Endothelial cell of umbilical vein (primary cell): ENCODE results near the gene TNS1. TPM values are rescaled to one million over a fixed set of nuclear protein-coding genes. Genes with fewer than 3 reads are reported as not detected.

Experiments
- BruUV-seq: library from RNA; stranded (reverse); fragments of 400-500 nt; replicated peaks from 2 replicates; lab custom pipeline; 2021; lab: Mats Ljungman, UMichigan
- CTCF ChIA-PET: fragments of 300-600, 350-600 bp; sonication (Branson Sonifier 250); formaldehyde crosslinking; loops from one replicate; lab custom pipeline; 2021; ENCODE audit warnings: antibody characterized with exemption, inconsistent platforms; lab: Charles Lee
- POLR2A ChIA-PET: fragments of 300-600, 350-600 bp; sonication (Branson Sonifier 250); formaldehyde crosslinking; loops from one replicate; lab custom pipeline; 2021; ENCODE audit warnings: antibody characterized with exemption, inconsistent platforms; lab: Charles Lee
- DNase-seq: peaks from one replicate; pipeline ENCODE4 v3.0.0-alpha.2; 2011; ENCODE audit warnings: low read depth, low spot score
- FAIRE-seq: peaks from 2 replicates; lab custom pipeline; 2011; peaks lifted over from hg19 to GRCh38; lab: Jason Lieb, UNC
- H2AFZ ChIP-seq: 2 replicates; pipeline ENCODE4 v1.6.0; 2012; ENCODE audit warnings: low read depth, low read length, control low read depth, inconsistent platforms
- H3K27ac ChIP-seq: 2 replicates; pipeline ENCODE4 v1.5.1; 2011; ENCODE audit warnings: low read depth, mild to moderate bottlenecking, control low read depth, low read length, moderate library complexity; ENCODE audit not compliant: insufficient read depth
- H3K27me3 ChIP-seq, 2 experiments: 2 replicates each; pipeline versions ENCODE4 v1.6.0 to v1.6.1; 2011; ENCODE audit warnings: low read length in 2 of 2, mixed read lengths in 1 of 2; ENCODE audit not compliant: control insufficient read depth in 2 of 2, insufficient read depth in 2 of 2
- H3K36me3 ChIP-seq, 2 experiments: 2 replicates in 1 of 2; 3 replicates in 1 of 2; pipeline ENCODE4 v1.5.1; 2011; ENCODE audit warnings: low read length in 2 of 2, mild to moderate bottlenecking in 1 of 2, moderate library complexity in 1 of 2; ENCODE audit not compliant: control insufficient read depth in 2 of 2, insufficient read depth in 2 of 2; ENCODE audit errors: extremely low read depth in 1 of 2
- H3K4me1 ChIP-seq: 3 replicates; pipeline ENCODE4 v1.5.1; 2011; ENCODE audit warnings: mild to moderate bottlenecking, low read length; ENCODE audit not compliant: control insufficient read depth, insufficient read depth; ENCODE audit errors: extremely low read depth
- H3K4me2 ChIP-seq: 2 replicates; pipeline ENCODE4 v1.6.1; 2011; ENCODE audit warnings: low read length, control low read depth, mixed read lengths; ENCODE audit not compliant: insufficient read depth
- H3K4me3 ChIP-seq, 3 experiments: fragments of 200-600 bp in 1 of 3; sonication (generic), shearing (Covaris generic) in 1 of 3; replicated peaks in 1 of 3; 2 replicates each; pipeline ENCODE4 v1.5.1; 2011 to 2016; ENCODE audit warnings: control low read depth in 3 of 3, low read length in 3 of 3, mild to moderate bottlenecking in 2 of 3, inconsistent platforms in 1 of 3, low read depth in 1 of 3, moderate library complexity in 1 of 3; ENCODE audit not compliant: insufficient read depth in 1 of 3
- H3K79me2 ChIP-seq: 2 replicates; pipeline ENCODE4 v1.6.0; 2012; ENCODE audit warnings: low read length, inconsistent platforms; ENCODE audit not compliant: control insufficient read depth, insufficient read depth
- H3K9ac ChIP-seq: replicated peaks from 2 replicates; pipeline ENCODE3; 2011; ENCODE audit warnings: low read length, control low read depth; ENCODE audit not compliant: insufficient read depth; ENCODE audit errors: extremely low read depth
- H3K9me1 ChIP-seq: replicated peaks from 3 replicates; pipeline ENCODE4 v1.6.0; 2011; ENCODE audit warnings: mild to moderate bottlenecking, low read length; ENCODE audit not compliant: control insufficient read depth, insufficient read depth; ENCODE audit errors: extremely low read depth
- H3K9me3 ChIP-seq: replicated peaks from 2 replicates; pipeline ENCODE4 v1.5.1; 2012; ENCODE audit warnings: low read length, inconsistent platforms; ENCODE audit not compliant: control insufficient read depth, insufficient read depth
- H4K20me1 ChIP-seq: replicated peaks from 2 replicates; pipeline ENCODE3; 2011; ENCODE audit warnings: mild to moderate bottlenecking, low read length; ENCODE audit not compliant: control insufficient read depth, insufficient read depth; ENCODE audit errors: extremely low read depth
- CTCF ChIP-seq, 2 donors: IDR thresholded peaks; 1 replicate in 1 of 2; 2 replicates in 1 of 2; pipeline ENCODE4 v1.5.1; 2011; ENCODE audit warnings: low read length in 2 of 2, mild to moderate bottlenecking in 2 of 2, moderate library complexity in 2 of 2, control low read depth in 1 of 2, inconsistent platforms in 1 of 2, low read depth in 1 of 2; ENCODE audit not compliant: insufficient read depth in 1 of 2; ENCODE audit errors: extremely low read depth in 1 of 2
- EZH2 ChIP-seq: IDR thresholded peaks from 2 replicates; pipeline ENCODE4 v1.6.1; 2012; ENCODE audit warnings: borderline replicate concordance, low read depth, mild to moderate bottlenecking, moderate library complexity, low read length, inconsistent platforms; ENCODE audit not compliant: severe bottlenecking
- FOS ChIP-seq: IDR thresholded peaks from 2 replicates; pipeline ENCODE4 v1.6.1; 2011; ENCODE audit warnings: mild to moderate bottlenecking, low read length, moderate library complexity, borderline replicate concordance; ENCODE audit not compliant: insufficient read depth
- GATA2 ChIP-seq: IDR thresholded peaks from 2 replicates; pipeline ENCODE4 v1.7.0; 2011; ENCODE audit warnings: low read depth, mild to moderate bottlenecking, moderate library complexity, mixed read lengths, low read length; ENCODE audit not compliant: insufficient read length, insufficient read depth
- JUN ChIP-seq: IDR thresholded peaks from 2 replicates; pipeline ENCODE4 v1.6.1; 2011; ENCODE audit warnings: borderline replicate concordance, low read depth; ENCODE audit not compliant: insufficient read length, insufficient read depth
- MAX ChIP-seq: IDR thresholded peaks from 2 replicates; pipeline ENCODE4 v1.6.1; 2011; ENCODE audit not compliant: insufficient read depth, insufficient read length
- MYC ChIP-seq: IDR thresholded peaks from one replicate; pipeline ENCODE4 v1.6.1; 2011; ENCODE audit warnings: mild to moderate bottlenecking, low read depth, low read length
- POLR2A ChIP-seq: IDR thresholded peaks from 2 replicates; pipeline ENCODE4 v1.6.1; 2012; ENCODE audit warnings: low read depth, mild to moderate bottlenecking, control low read depth, low read length
- POLR2AphosphoS5 ChIP-seq: IDR thresholded peaks from 2 replicates; pipeline ENCODE4 v1.6.1; 2012; ENCODE audit warnings: low read depth, mild to moderate bottlenecking, control low read depth, low read length, moderate library complexity; ENCODE audit not compliant: insufficient read depth
- dilution Hi-C: fragments of 300-500 bp; cut with MboI; formaldehyde crosslinking; loops from one replicate; pipeline ENCODE4 v1.15.0; 2019; ENCODE audit warnings: low sequenced_read_pairs; ENCODE audit not compliant: extremely low pct_ligation_motif_present
- intact Hi-C: fragments of 100-400 bp; cut with micrococcal nuclease; formaldehyde crosslinking; loops from one replicate; pipeline ENCODE4 v1.10.0; 2022
- polyA plus RNA-seq, 4 experiments: library from polyadenylated mRNA; depleted of rRNA in 3 of 4; stranded (reverse) in 3 of 4; unstranded in 1 of 4; fragments of >200 nt; gene quantifications; 2 replicates each; pipeline versions ENCODE4 v1.2.1 to v1.2.3, GENCODE V29; 2011 to 2012; ENCODE audit warnings: missing spikeins in 1 of 4
- total RNA-seq: library from RNA; stranded (reverse); gene quantifications from 2 replicates; pipeline ENCODE4 v1.2.3, GENCODE V29; 2021

Gene TNS1
- total and polyA plus RNA-seq, 2 donors (not counting 3 experiments of a cell fraction or from before 2014, with no cell fraction given) = 11.0 to 52.1 TPM

- no peaks in the 10 kb centered on the region for H3K4me1 ChIP-seq
- TF ChIP-seq FOS (no peak), MYC (no peak), POLR2AphosphoS5 (no peak), GATA2 (no peak), EZH2 (no peak), POLR2A (no peak), JUN (no peak), MAX (no peak), CTCF (IDR thresholded peaks at IDR 0.05; ENCODE audit: extremely low read depth in 1 of 2, insufficient read depth in 1 of 2, low read depth in 1 of 2, low read length in 2 of 2) (no peak)
- H3K79me2 ChIP-seq = no peaks in the 10 kb centered on the region
- FAIRE-seq (no peak), DNase-seq (no peak)
- H3K9me3 ChIP-seq = no peaks in the 10 kb centered on the region
- H4K20me1 ChIP-seq = no peaks in the 10 kb centered on the region
- CTCF ChIA-PET = interaction anchor here (0.9 to 1.0 kb wide), 2 partner anchors 8 to 257 kb away, joined by 4 to 5 read pairs; no protein-coding TSS in a partner anchor
- H3K27ac ChIP-seq = no peak overlapping the region
- dilution Hi-C loops (no loop called here), intact Hi-C loops (no loop called here)
- no peak overlapping the region for H3K9ac ChIP-seq
- POLR2A ChIA-PET = no interaction called here
- no TSS peak for BruUV-seq
- no peak overlapping the region for H3K4me3 ChIP-seq
- no peaks in the 10 kb centered on the region for H3K9me1 ChIP-seq
- H3K4me2 ChIP-seq = no peak overlapping the region
- H3K27me3 ChIP-seq = peaks cover 2 to 3% of the 10 kb centered on the region in 2 experiments
- H3K36me3 ChIP-seq = no peaks in the 10 kb centered on the region
- H2AFZ ChIP-seq = no peak overlapping the region
These were observed 224.9 kb downstream of the TNS1 start for GRCh38 chr2:217777906-217778305.
